T-helper 2 cell treated with Interferon-gamma antibody and Interleukin-4, amounts not matched to agents 100 ng/mL and 5 ng/mL, for 36 hours (primary cell): ENCODE results near the gene CFAP20. TPM values are rescaled to one million over a fixed set of nuclear protein-coding genes. Genes with fewer than 3 reads are reported as not detected.

ENCODE experiments used
- intact Hi-C: fragments of 100-400 bp; cut with micrococcal nuclease; formaldehyde crosslinking; loops from one replicate; pipeline ENCODE4 v1.15.1; 2023
- total RNA-seq: library from RNA; stranded (reverse); gene quantifications from 2 replicates; pipeline ENCODE4 v1.2.3, GENCODE V29; 2022

The CFAP20 gene
- total RNA-seq, 1 donor from 2014 or later = 43.8 TPM

DNA sequence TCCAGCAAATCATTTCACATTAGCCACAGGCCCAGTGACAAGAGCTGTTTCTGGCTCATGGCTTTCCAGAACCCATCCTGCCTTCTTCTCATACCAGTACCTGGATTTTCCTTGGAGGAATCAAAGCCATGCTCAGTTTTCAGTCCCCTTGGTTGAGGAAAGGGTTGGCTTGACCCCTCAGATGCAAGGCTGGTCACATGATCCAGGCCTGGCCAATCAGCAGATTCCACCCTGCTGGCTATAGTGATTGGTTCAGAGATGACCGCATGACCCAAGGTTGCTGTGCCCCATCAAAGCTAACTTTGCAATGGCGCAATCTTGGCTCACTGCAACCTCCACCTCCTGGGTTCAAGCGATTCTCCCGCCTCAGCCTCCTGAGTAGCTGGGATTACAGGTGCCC lies 58.6 kb downstream of the CFAP20 start:
- intact Hi-C loops = no loop called here

Other genes starting within 250 kb of the CFAP20 start
- gene CNGB1, start 158.3 kb downstream of the CFAP20 start, total RNA-seq = not detected in 2 replicates
- gene ZNF319, start 128.7 kb downstream of the CFAP20 start, total RNA-seq = 16.1 and 16.7 TPM in 2 replicates
- gene USB1, start 128.0 kb downstream of the CFAP20 start, total RNA-seq = 60.9 and 64.9 TPM in 2 replicates
- gene MMP15, start 103.6 kb downstream of the CFAP20 start, total RNA-seq = 0.95 and 1.2 TPM in 2 replicates
- 68.5 and 70.0 TPM in 2 replicates for gene CSNK2A2, start 68.7 kb upstream of the CFAP20 start, total RNA-seq
- not detected in 2 replicates for gene PRSS54, start 165.6 kb upstream of the CFAP20 start, total RNA-seq